ENCODE measurements around the gene GMDS. TPM values are rescaled to one million over a fixed set of nuclear protein-coding genes. Genes with fewer than 3 reads are reported as not detected.

GMDS gene
- total and polyA plus RNA-seq, 7 donors: 2.8 to 6.6 (median 4.7) TPM

GRCh38 chr6:1597121-1597744, 648.2 kb downstream of the GMDS start:
- intact Hi-C loops (cut with DNase I): loop anchor here (2.0 to 10.0 kb wide), 5 partner anchors 72 to 1100 kb away; no protein-coding TSS in a partner anchor
- no peak for TF ChIP-seq CTCF (IDR thresholded peaks at IDR 0.05)
- DNase-seq (no peak), ATAC-seq (no peak)
- Histone ChIP-seq H3K27me3 (ENCODE audit: insufficient read depth in 3 of 3, low read length in 2 of 3) (peaks cover 0 to 41% (median 25%) of the 10 kb centered on the region in 3 donors), H3K9me3 (no peaks in the 10 kb centered on the region), H3K36me3 (ENCODE audit: insufficient read depth in 1 of 2, low read depth in 1 of 2) (no peaks in the 10 kb centered on the region), H3K27ac (no peak overlapping the region), H3K4me3 (no peak overlapping the region), H3K4me1 (no peaks in the 10 kb centered on the region)
- 83 to 86% (median 84%) methylated on average over 8 of the region's 8 CpGs for WGBS, 3 donors

DNA sequence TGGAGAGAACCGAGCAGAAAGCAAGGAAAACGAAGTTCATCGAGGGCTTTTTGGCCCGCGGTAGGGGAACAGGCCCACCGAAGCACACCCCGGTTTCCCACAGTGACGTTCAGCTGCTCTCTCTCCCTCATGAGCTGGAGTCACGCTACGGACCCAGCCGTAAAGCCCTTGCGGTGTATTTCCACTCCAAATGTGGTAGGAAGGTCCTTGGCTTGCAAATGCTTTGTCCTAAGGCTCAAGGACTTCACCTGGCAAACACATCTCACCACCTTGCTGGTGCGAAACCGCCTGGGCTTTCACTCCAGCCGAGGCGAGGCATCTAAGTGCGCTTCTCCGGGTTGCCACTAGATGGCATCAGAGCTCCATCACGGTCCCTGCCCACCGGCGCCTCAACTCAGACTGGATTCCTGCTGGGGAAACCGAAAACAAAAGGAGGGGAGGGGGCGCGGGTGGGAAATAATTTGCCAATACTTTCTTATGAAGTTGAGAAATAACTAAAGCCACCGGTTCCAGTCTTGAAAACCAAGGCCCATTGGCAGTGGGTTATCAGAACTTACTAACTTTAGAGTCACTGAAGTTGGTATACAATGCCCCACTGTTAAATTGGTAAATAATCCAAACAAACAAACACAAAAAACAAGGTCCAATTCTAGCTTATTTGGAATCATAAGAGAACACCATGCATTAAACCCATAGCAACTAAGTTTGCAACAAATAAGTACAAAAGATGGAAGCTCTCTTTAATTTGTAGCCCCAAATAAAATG, 649.1 kb downstream of the GMDS start:
- peak; percentile 56 to 74 for DNase-seq
- Histone ChIP-seq H3K27ac (no peak overlapping the region), H3K4me3 (peak overlapping the region; percentile 31), H3K9me3 (no peaks in the 10 kb centered on the region), H3K36me3 (ENCODE audit: insufficient read depth in 1 of 2, low read depth in 1 of 2) (no peaks in the 10 kb centered on the region), H3K27me3 (ENCODE audit: insufficient read depth in 3 of 3, low read length in 2 of 3) (peaks cover 0 to 35% (median 22%) of the 10 kb centered on the region in 3 donors), H3K4me1 (no peaks in the 10 kb centered on the region)
- peak; percentile 96 for TF ChIP-seq CTCF (IDR thresholded peaks at IDR 0.05)
- 7 to 10% (median 9%) methylated on average over 25 of the region's 25 CpGs for whole genome bisulfite sequencing, 3 donors
- ATAC-seq: peak; percentile 84 to 95 (median 90)
- intact Hi-C loops (cut with DNase I): loop anchor here (1.0 to 10.0 kb wide), 6 partner anchors 71 to 1101 kb away; no protein-coding TSS in a partner anchor

- ATAC-seq (peak in 1 of 4 donors; percentile 16), DNase-seq (no peak)
- H3K27ac ChIP-seq: no peak overlapping the region
- no peaks in the 10 kb centered on the region for H3K4me1 ChIP-seq
- no peak overlapping the region for H3K4me3 ChIP-seq
- intact Hi-C loops (cut with DNase I): loop anchor here (1.0 to 10.0 kb wide), 6 partner anchors 71 to 1102 kb away; no protein-coding TSS in a partner anchor
- TF ChIP-seq CTCF (IDR thresholded peaks at IDR 0.05): no peak
- H3K9me3 ChIP-seq: no peaks in the 10 kb centered on the region
- no peaks in the 10 kb centered on the region for H3K36me3 ChIP-seq (ENCODE audit: insufficient read depth in 1 of 2, low read depth in 1 of 2)
- WGBS, 3 donors: 70 to 74% (median 74%) methylated on average over 28 of the region's 28 CpGs
- peaks cover 0 to 35% (median 19%) of the 10 kb centered on the region in 3 donors for H3K27me3 ChIP-seq (ENCODE audit: insufficient read depth in 3 of 3, low read length in 2 of 3)
These were observed 649.9 kb downstream of the GMDS start for GRCh38 chr6:1595271-1596087.

DNA sequence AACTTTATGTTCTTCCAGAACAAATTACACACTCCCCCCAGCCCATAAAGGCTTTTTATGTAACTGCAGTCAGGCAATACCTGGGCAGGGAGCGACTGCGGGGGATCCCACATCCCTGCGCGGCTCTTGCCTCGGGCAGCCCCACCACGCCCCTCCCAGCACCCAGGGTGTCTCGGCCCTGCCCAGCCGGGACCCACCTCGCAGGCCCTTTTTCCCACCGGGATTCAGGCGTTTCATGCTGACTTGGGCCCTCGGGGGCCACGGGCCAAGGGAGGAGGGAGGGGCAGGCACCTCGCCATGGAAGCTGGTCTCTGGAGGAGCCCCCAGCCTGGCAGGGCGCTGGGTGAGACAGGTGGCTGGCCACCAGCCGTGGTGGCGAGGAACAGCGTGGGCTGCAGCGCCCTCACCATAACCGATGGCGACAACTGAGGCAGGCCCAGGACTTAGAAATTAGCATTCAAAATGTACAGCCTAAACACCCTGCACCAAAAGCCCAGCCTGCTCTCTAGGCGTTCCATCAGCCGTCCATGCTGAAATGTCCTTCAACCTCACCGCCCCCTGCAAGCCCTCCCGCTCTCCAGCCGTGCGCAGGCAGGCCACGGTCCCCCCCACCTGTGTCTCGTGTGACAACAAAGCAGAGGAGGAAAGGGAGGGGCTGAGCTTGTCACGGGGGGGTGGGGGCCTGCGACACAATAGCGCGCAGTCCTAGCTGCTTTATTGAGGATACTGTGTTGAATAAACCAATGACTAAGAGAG, 650.8 kb downstream of the GMDS start:
- WGBS, 3 donors: 45 to 72% (median 59%) methylated on average over 31 to 33 of the region's 33 CpGs
- ATAC-seq: peak in 1 of 4 donors; percentile 12
- peaks cover 0 to 35% (median 19%) of the 10 kb centered on the region in 3 donors for H3K27me3 ChIP-seq (ENCODE audit: insufficient read depth in 3 of 3, low read length in 2 of 3)
- no peak overlapping the region for H3K4me3 ChIP-seq
- no peaks in the 10 kb centered on the region for H3K36me3 ChIP-seq (ENCODE audit: insufficient read depth in 1 of 2, low read depth in 1 of 2)
- no peaks in the 10 kb centered on the region for H3K9me3 ChIP-seq
- no peak for DNase-seq
- intact Hi-C loops (cut with DNase I): loop anchor here (5.0 to 10.0 kb wide), 4 partner anchors 758 to 1103 kb away; no protein-coding TSS in a partner anchor
- H3K27ac ChIP-seq: no peak overlapping the region
- no peaks in the 10 kb centered on the region for H3K4me1 ChIP-seq
- TF ChIP-seq CTCF (IDR thresholded peaks at IDR 0.05): no peak

Measured in psoas muscle (tissue), 8 donors.